Astrocyte of the cerebellum (primary cell): ENCODE results near the gene RPL23.

Experiments
- DNase-seq: peaks from one replicate; pipeline ENCODE4 v3.0.0-alpha.2; 2011; ENCODE audit warnings: low read depth
- H3K4me3 ChIP-seq: 2 replicates; pipeline ENCODE4 v1.5.1; 2011; ENCODE audit warnings: mild to moderate bottlenecking, low read depth, low read length, moderate library complexity
- CTCF ChIP-seq: IDR thresholded peaks from 2 replicates; pipeline ENCODE4 v1.5.1; 2012; ENCODE audit warnings: low read length, low read depth, moderate library complexity, mild to moderate bottlenecking; ENCODE audit errors: missing control alignments
- in situ Hi-C: cut with HindIII; loops from 2 replicates; pipeline ENCODE4 v1.10.0; 2017; ENCODE audit warnings: low sequenced_read_pairs

Gene RPL23

GRCh38 chr17:38868817-38869525 is 15.4 kb upstream of the RPL23 start:
- in situ Hi-C loops, result no loop called here
- peak; percentile 59 for DNase-seq
- H3K4me3 ChIP-seq, result peak overlapping the region; percentile 97
- peak; percentile 6 for TF ChIP-seq CTCF

- H3K4me3 ChIP-seq, result peak overlapping the region; percentile 97
- in situ Hi-C loops, result no loop called here
- DNase-seq, result no peak
- TF ChIP-seq CTCF, result no peak
Measured at GRCh38 chr17:38867968-38868816, 14.7 kb upstream of the RPL23 start.

- no peak for DNase-seq
- TF ChIP-seq CTCF, result peak; percentile 37
- in situ Hi-C loops, result no loop called here
- peak overlapping the region; percentile 97 for H3K4me3 ChIP-seq
Measured at GRCh38 chr17:38867179-38867967, 13.9 kb upstream of the RPL23 start.

GRCh38 chr17:38864636-38865398 is 11.3 kb upstream of the RPL23 start:
- H3K4me3 ChIP-seq, result no peak overlapping the region
- in situ Hi-C loops, result no loop called here
- no peak for DNase-seq
- peak; percentile 68 for TF ChIP-seq CTCF

- H3K4me3 ChIP-seq, result no peak overlapping the region
- no peak for DNase-seq
- TF ChIP-seq CTCF, result no peak
- in situ Hi-C loops, result no loop called here
Measured at GRCh38 chr17:38861399-38861843, 7.9 kb upstream of the RPL23 start.
